Epithelial cell of proximal tubule (primary cell): ENCODE measurements around the gene TNFSF13. TPM values are rescaled to one million over a fixed set of nuclear protein-coding genes. Genes with fewer than 3 reads are reported as not detected.
"Not testable (repeated sequence)": the region's sequence is repeated elsewhere in the genome, so short reads cannot be mapped to it uniquely, and the experiment has no call there.

ENCODE experiments used
- DNase-seq: peaks from one replicate; pipeline ENCODE4 v3.0.0-alpha.2; 2011; ENCODE audit warnings: low read depth
- H3K4me3 ChIP-seq: 2 replicates; pipeline ENCODE4 v1.5.1; 2011; ENCODE audit warnings: low read depth, mild to moderate bottlenecking, low read length
- CTCF ChIP-seq: conservative IDR thresholded peaks from 2 replicates; pipeline ENCODE4 v1.5.1; 2012; ENCODE audit warnings: low read depth, mild to moderate bottlenecking, low read length
- total RNA-seq: library from RNA; depleted of rRNA; stranded (reverse); fragments of >200 nt; gene quantifications from 2 replicates; pipeline ENCODE4 v1.2.3, GENCODE V29; 2015

The TNFSF13 gene
- total RNA-seq, 1 donor from 2014 or later: 5.2 TPM

- H3K4me3 ChIP-seq: no peak overlapping the region
- DNase-seq: no peak
- TF ChIP-seq CTCF: no peak
Observed at GRCh38 chr17:7592422-7593021, 34.0 kb downstream of the TNFSF13 start.

GRCh38 chr17:7593296-7593695 lies 34.7 kb downstream of the TNFSF13 start:
- no peak for TF ChIP-seq CTCF
- DNase-seq: no peak
- no peak overlapping the region for H3K4me3 ChIP-seq

- DNase-seq, H3K4me3 ChIP-seq: not testable (repeated sequence)
Observed at GRCh38 chr17:7597561-7597960, 39.0 kb downstream of the TNFSF13 start.

GRCh38 chr17:7606280-7606679 lies 47.7 kb downstream of the TNFSF13 start:
- H3K4me3 ChIP-seq: no peak overlapping the region
- DNase-seq: no peak
- no peak for TF ChIP-seq CTCF

- H3K4me3 ChIP-seq: no peak overlapping the region
- DNase-seq: no peak
- no peak for TF ChIP-seq CTCF
Observed at GRCh38 chr17:7610641-7611040, 52.1 kb downstream of the TNFSF13 start.

Other genes with a start within 250 kb of the TNFSF13 start
- 91.5 and 104 TPM in 2 replicates for gene GPS2, start 243.4 kb upstream of the TNFSF13 start, total RNA-seq
- 13.4 and 19.3 TPM in 2 replicates for gene NEURL4, start 229.4 kb upstream of the TNFSF13 start, total RNA-seq
- gene ACAP1, start 222.2 kb upstream of the TNFSF13 start, total RNA-seq: 0.81 and 1.4 TPM in 2 replicates
- 9.8 and 12.3 TPM in 2 replicates for gene KCTD11, start 206.6 kb upstream of the TNFSF13 start, total RNA-seq
- gene TMEM95, start 203.6 kb upstream of the TNFSF13 start, total RNA-seq: not detected in 2 replicates
- gene TNK1, start 177.7 kb upstream of the TNFSF13 start, total RNA-seq: 5.4 and 7.3 TPM in 2 replicates
- gene PLSCR3, start 164.2 kb upstream of the TNFSF13 start, total RNA-seq: 33.0 and 59.0 TPM in 2 replicates
- gene TMEM256, start 154.7 kb upstream of the TNFSF13 start, total RNA-seq: 134 and 163 TPM in 2 replicates
- gene NLGN2, start 150.9 kb upstream of the TNFSF13 start, total RNA-seq: 2.5 and 10.3 TPM in 2 replicates
- not detected in 2 replicates for gene SPEM1, start 138.4 kb upstream of the TNFSF13 start, total RNA-seq
- not detected in 2 replicates for gene SPEM2, start 133.1 kb upstream of the TNFSF13 start, total RNA-seq
- not detected in 2 replicates for gene SPEM3, start 129.9 kb upstream of the TNFSF13 start, total RNA-seq
- gene TMEM102, start 123.3 kb upstream of the TNFSF13 start, total RNA-seq: 24.6 and 25.0 TPM in 2 replicates
- 0.51 and 11.5 TPM in 2 replicates for gene FGF11, start 119.2 kb upstream of the TNFSF13 start, total RNA-seq
- 21.3 and 30.7 TPM in 2 replicates for gene CHRNB1, start 113.7 kb upstream of the TNFSF13 start, total RNA-seq
- 17.9 and 24.6 TPM in 2 replicates for gene ZBTB4, start 79.1 kb upstream of the TNFSF13 start, total RNA-seq
- gene SLC35G6, start 77.3 kb upstream of the TNFSF13 start, total RNA-seq: not detected in 2 replicates
- gene POLR2A, start 74.4 kb upstream of the TNFSF13 start, total RNA-seq: 30.3 and 30.5 TPM in 2 replicates
- gene TNFSF12, start 9.7 kb upstream of the TNFSF13 start, total RNA-seq: 25.2 and 31.8 TPM in 2 replicates
- gene SENP3, start 3.2 kb downstream of the TNFSF13 start, total RNA-seq: 62.9 and 113 TPM in 2 replicates
- 10.7 and 16.7 TPM in 2 replicates for gene CD68, start 20.9 kb downstream of the TNFSF13 start, total RNA-seq
- gene MPDU1, start 25.1 kb downstream of the TNFSF13 start, total RNA-seq: 236 and 272 TPM in 2 replicates
- gene SOX15, start 31.3 kb downstream of the TNFSF13 start, total RNA-seq: 18.7 and 19.0 TPM in 2 replicates
- gene FXR2, start 56.1 kb downstream of the TNFSF13 start, total RNA-seq: 49.9 and 53.6 TPM in 2 replicates
- 32.6 and 43.4 TPM in 2 replicates for gene SAT2, start 69.1 kb downstream of the TNFSF13 start, total RNA-seq
- not detected in 2 replicates for gene SHBG, start 71.4 kb downstream of the TNFSF13 start, total RNA-seq
- gene ATP1B2, start 92.2 kb downstream of the TNFSF13 start, total RNA-seq: not detected in 2 replicates
- 49.4 and 89.4 TPM in 2 replicates for gene TP53, start 128.7 kb downstream of the TNFSF13 start, total RNA-seq
- gene WRAP53, start 129.7 kb downstream of the TNFSF13 start, total RNA-seq: 14.9 and 41.6 TPM in 2 replicates
- gene EFNB3, start 146.5 kb downstream of the TNFSF13 start, total RNA-seq: 0.94 and 1.7 TPM in 2 replicates
- gene DNAH2, start 159.0 kb downstream of the TNFSF13 start, total RNA-seq: not detected in 2 replicates